Fibroblast of the aortic adventitia (primary cell): Measurements from ENCODE around the gene PHACTR2. TPM values are rescaled to one million over a fixed set of nuclear protein-coding genes. Genes with fewer than 3 reads are reported as not detected.

Source experiments
- DNase-seq: peaks from one replicate; pipeline ENCODE4 v3.0.0-alpha.2; 2010; ENCODE audit warnings: low read depth
- H3K4me3 ChIP-seq: 2 replicates; pipeline ENCODE4 v1.5.1; 2011; ENCODE audit warnings: low read depth, mild to moderate bottlenecking, control low read depth, low read length, moderate library complexity
- total RNA-seq: library from RNA; depleted of rRNA; stranded (reverse); fragments of >200 nt; gene quantifications from 2 replicates; pipeline ENCODE4 v1.2.3, GENCODE V29; 2012; ENCODE audit warnings: low replicate concordance
- TF ChIP-seq, protein P1 (sequence below): IDR thresholded peaks from 2 replicates; pipeline ENCODE4 v1.5.1; 2011; ENCODE audit warnings: mild to moderate bottlenecking, low read length, control low read depth, inconsistent platforms; ENCODE audit not compliant: insufficient read depth

PHACTR2 gene
- total RNA-seq, 1 donor = 74.7 TPM

DNA sequence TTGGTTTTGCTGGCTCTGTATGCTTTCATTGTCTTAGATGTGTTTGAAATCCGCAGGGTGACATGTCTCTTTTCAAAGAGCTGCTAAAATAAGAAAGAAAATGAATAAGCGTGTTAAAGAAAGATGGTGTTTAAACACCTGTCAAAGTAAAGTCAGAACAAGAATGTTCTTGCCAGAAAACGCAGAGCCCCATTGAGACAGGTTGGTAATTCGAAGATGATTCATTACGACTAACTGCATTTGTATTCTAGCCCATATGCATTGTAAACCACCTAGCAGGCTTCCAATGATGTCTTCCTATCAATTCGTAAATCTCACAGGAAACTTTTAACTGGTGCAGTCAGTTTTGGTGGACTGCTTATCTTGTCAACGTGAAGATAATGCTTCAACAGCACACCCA, 16.8 kb downstream of the PHACTR2 start:
- H3K4me3 ChIP-seq = no peak overlapping the region
- TF ChIP-seq, protein P1, sequence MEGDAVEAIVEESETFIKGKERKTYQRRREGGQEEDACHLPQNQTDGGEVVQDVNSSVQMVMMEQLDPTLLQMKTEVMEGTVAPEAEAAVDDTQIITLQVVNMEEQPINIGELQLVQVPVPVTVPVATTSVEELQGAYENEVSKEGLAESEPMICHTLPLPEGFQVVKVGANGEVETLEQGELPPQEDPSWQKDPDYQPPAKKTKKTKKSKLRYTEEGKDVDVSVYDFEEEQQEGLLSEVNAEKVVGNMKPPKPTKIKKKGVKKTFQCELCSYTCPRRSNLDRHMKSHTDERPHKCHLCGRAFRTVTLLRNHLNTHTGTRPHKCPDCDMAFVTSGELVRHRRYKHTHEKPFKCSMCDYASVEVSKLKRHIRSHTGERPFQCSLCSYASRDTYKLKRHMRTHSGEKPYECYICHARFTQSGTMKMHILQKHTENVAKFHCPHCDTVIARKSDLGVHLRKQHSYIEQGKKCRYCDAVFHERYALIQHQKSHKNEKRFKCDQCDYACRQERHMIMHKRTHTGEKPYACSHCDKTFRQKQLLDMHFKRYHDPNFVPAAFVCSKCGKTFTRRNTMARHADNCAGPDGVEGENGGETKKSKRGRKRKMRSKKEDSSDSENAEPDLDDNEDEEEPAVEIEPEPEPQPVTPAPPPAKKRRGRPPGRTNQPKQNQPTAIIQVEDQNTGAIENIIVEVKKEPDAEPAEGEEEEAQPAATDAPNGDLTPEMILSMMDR = no peak
- no peak for DNase-seq

DNA sequence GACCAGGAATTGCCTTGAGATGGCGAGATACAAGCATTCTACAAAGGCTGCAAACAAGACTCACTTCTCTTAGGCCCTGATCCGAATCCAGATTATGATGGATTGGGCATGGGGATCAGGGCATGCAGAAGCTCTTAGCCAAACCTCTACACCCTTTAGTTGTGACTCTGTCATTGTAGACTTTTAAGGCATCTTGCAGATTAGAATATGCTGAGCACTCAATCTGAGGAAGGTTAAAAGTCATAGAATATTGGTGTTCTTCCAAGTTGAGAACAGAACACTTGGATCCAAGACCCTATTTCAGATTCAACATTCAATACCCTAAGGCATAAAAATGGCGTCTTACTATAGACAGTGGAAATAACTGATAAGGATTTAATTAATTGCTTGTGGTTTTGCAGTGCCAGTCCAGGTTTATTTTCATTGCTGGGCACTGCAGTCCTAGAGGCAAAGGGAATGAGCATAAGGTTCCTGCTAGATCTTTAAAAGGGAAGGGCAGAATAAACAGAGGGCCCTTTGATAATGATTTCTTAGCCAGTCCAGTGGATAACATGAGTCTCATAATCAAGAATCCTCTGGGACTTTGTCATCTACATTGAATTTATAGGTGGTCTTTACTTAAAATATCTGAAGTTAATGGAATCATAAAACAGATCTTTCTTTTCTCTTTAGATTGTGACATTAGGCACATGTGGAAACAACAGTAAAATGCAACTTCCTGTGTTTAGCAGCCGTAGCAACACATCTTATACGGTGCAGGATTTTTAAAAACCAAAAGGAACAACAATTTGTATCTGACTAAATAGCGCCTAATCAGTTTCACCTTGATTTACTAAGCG, 17.6 kb downstream of the PHACTR2 start:
- no peak overlapping the region for H3K4me3 ChIP-seq
- TF ChIP-seq, protein P1 = no peak
- no peak for DNase-seq

DNA sequence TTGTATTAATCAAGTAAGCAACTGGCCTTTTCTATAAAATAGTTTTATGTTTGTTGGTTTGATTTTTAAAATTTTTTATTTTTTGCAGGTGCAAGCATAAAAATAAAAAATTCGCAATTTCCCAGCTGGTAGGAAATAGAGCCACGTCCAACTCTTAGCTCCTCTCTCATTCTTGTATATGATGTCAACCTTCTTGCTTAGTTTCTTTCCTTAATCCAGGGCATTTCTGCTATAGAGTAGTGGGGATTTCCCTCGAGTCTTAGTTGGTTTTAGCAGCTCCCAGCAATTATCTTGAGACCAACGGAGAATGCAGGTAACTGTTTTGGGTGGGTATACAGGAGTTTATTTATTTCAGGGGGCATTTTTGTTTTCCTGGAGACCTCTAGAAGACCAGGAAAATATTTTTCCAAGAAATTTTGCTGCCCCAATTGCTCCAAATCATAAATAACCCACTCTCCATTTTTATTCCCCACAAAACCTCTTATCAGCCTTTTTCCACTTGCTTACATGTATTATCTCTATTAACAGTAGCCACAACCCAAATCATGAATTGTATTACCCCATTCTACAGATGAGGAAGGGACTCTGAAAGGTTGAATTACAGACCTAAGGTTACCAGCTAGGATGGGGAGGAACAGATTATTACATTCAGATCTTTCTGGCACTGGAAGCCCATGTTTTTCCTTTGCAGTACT, 18.4 kb downstream of the PHACTR2 start:
- no peak overlapping the region for H3K4me3 ChIP-seq
- TF ChIP-seq, protein P1 = no peak

DNA sequence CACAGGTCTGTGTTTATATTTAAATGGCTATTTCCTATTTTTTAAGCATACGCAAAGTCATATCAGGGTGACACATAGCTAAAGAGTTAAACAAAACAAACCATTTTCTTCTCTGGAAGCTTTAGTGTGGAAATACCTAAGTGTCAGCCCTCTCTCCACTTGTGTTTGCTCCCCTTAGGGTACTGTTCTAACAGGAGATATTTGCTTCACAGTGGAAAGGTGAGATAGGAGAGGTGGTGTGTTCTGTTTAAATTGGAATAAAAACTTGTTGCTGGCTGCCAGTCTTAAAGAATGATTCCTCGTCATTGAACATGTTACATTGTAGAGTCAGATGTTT, 18.9 kb downstream of the PHACTR2 start:
- H3K4me3 ChIP-seq = no peak overlapping the region
- DNase-seq = no peak
- TF ChIP-seq, protein P1 = no peak

More for the DNA sequence above, 18.4 kb downstream of the PHACTR2 start:
- no peak for DNase-seq

DNA sequence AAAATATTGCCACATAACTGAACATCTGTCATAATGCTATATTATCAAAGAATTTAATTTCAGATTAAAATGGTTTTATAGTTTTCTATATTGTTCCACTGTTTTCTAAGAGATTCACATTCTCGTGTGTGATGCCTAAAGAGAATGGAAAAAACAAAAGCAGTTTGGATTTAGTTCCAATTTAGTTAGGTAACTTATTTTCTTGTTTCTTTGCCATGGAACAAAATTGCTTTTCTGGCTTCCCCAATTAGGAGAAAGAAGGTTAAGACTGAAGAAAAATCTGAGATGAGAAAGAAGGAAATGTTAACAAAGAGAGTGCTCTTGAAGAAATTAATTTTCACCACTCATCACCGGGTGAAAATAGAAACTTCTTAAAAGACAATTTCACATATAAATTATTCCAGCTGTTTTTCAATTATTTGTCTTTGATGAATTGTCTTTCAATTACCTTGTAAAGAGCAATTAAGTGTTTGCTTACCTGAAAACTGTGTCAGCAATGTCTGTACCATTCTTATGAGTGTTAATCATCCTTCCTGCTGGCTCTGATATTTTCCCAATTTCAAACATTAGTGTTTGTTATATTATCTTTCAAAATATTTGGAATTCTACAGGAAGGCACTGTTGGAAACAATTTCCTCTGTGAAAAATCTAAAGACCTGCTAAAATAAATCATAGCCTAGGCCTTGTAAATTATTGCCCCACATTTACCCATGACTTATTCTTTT, 19.5 kb downstream of the PHACTR2 start:
- no peak for DNase-seq
- TF ChIP-seq, protein P1 = no peak
- no peak overlapping the region for H3K4me3 ChIP-seq

DNA sequence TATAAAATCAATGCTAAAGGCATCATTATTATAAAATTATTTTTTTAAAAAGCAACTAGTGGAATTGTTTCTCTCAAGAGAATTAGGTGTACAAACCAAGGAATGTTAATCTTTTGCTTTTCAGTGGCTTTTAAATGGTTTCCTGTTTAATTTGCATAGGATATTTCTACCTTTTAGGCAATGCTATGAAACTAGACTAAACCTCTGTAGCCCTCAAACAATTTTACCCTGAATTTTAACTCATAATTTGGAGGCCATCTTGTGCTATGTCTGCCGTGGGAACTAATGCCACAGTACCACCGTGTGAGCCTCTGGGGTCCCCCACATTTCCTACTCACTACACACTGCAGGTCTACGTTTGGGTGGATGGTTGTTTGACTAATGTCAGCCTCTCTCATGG, 20.6 kb downstream of the PHACTR2 start:
- TF ChIP-seq, protein P1 = no peak
- no peak for DNase-seq
- no peak overlapping the region for H3K4me3 ChIP-seq
